ENCODE results near the gene PLA2G2C. TPM values are rescaled to one million over a fixed set of nuclear protein-coding genes. Genes with fewer than 3 reads are reported as not detected.

PLA2G2C gene
- total RNA-seq, 1 experiment from 2014 or later: not detected

- H3K27ac ChIP-seq (ENCODE audit: low read depth, low read length, poor library complexity, severe bottlenecking): no peak overlapping the region
- no peaks in the 10 kb centered on the region for H3K36me3 ChIP-seq (ENCODE audit: insufficient read depth, low read length, poor library complexity, severe bottlenecking)
- TF ChIP-seq CTCF (conservative IDR thresholded peaks at IDR 0.05; ENCODE audit: low read depth, low read length) (no peak), EZH2 (IDR thresholded peaks at IDR 0.05; ENCODE audit: borderline replicate concordance, low read depth, low read length, poor library complexity, severe bottlenecking) (no peak)
- ChIA-PET CTCF (no interaction called here), POLR2A (ENCODE audit: low non-redundant PET) (no interaction called here)
- H3K27me3 ChIP-seq (replicated peaks; ENCODE audit: insufficient read depth, low read depth, low read length, poor library complexity): peaks cover 18% of the 10 kb centered on the region
- H3K9me3 ChIP-seq (ENCODE audit: low read depth, low read length, poor library complexity, severe bottlenecking): no peaks in the 10 kb centered on the region
- intact Hi-C loops (cut with micrococcal nuclease; ENCODE audit: unreplicated experiment): no loop called here
- no TSS peak for BruUV-seq (replicated peaks)
- peak; percentile 18 for DNase-seq (ENCODE audit: low spot score)
- H3K4me1 ChIP-seq (ENCODE audit: insufficient read depth, low read length, poor library complexity, severe bottlenecking): no peaks in the 10 kb centered on the region
- no peak overlapping the region for H3K4me3 ChIP-seq (ENCODE audit: low read depth, low read length, poor library complexity, severe bottlenecking)
Measured at GRCh38 chr1:20166051-20166450, 20.3 kb downstream of the PLA2G2C start.

GRCh38 chr1:20165522-20165951, 20.8 kb downstream of the PLA2G2C start:
- Histone ChIP-seq H3K9me3 (ENCODE audit: low read depth, low read length, poor library complexity, severe bottlenecking) (peaks cover 5% of the 10 kb centered on the region), H3K27me3 (replicated peaks; ENCODE audit: insufficient read depth, low read depth, low read length, poor library complexity) (peaks cover 18% of the 10 kb centered on the region), H3K4me1 (ENCODE audit: insufficient read depth, low read length, poor library complexity, severe bottlenecking) (no peaks in the 10 kb centered on the region), H3K36me3 (ENCODE audit: insufficient read depth, low read length, poor library complexity, severe bottlenecking) (no peaks in the 10 kb centered on the region), H3K4me3 (ENCODE audit: low read depth, low read length, poor library complexity, severe bottlenecking) (no peak overlapping the region), H3K27ac (ENCODE audit: low read depth, low read length, poor library complexity, severe bottlenecking) (no peak overlapping the region)
- intact Hi-C loops (cut with micrococcal nuclease; ENCODE audit: unreplicated experiment): no loop called here
- DNase-seq (ENCODE audit: low spot score): peak; percentile 17
- peak; percentile 54 for TF ChIP-seq CTCF (conservative IDR thresholded peaks at IDR 0.05; ENCODE audit: low read depth, low read length)
- TF ChIP-seq EZH2 (IDR thresholded peaks at IDR 0.05; ENCODE audit: borderline replicate concordance, low read depth, low read length, poor library complexity, severe bottlenecking): no peak
- ChIA-PET CTCF (no interaction called here), POLR2A (ENCODE audit: low non-redundant PET) (no interaction called here)
- no TSS peak for BruUV-seq (replicated peaks)

GRCh38 chr1:20164694-20165202, 21.6 kb downstream of the PLA2G2C start:
- ChIA-PET POLR2A (ENCODE audit: low non-redundant PET) (no interaction called here), CTCF (no interaction called here)
- intact Hi-C loops (cut with micrococcal nuclease; ENCODE audit: unreplicated experiment): no loop called here

More at GRCh38 chr1:20164694-20165202, 21.6 kb downstream of the PLA2G2C start:
- Histone ChIP-seq H3K27ac (ENCODE audit: low read depth, low read length, poor library complexity, severe bottlenecking) (no peak overlapping the region), H3K4me1 (ENCODE audit: insufficient read depth, low read length, poor library complexity, severe bottlenecking) (no peaks in the 10 kb centered on the region), H3K27me3 (replicated peaks; ENCODE audit: insufficient read depth, low read depth, low read length, poor library complexity) (peaks cover 18% of the 10 kb centered on the region), H3K4me3 (ENCODE audit: low read depth, low read length, poor library complexity, severe bottlenecking) (no peak overlapping the region), H3K9me3 (ENCODE audit: low read depth, low read length, poor library complexity, severe bottlenecking) (peaks cover 13% of the 10 kb centered on the region), H3K36me3 (ENCODE audit: insufficient read depth, low read length, poor library complexity, severe bottlenecking) (no peaks in the 10 kb centered on the region)
- no TSS peak for BruUV-seq (replicated peaks)
- no peak for DNase-seq (ENCODE audit: low spot score)
- TF ChIP-seq CTCF (conservative IDR thresholded peaks at IDR 0.05; ENCODE audit: low read depth, low read length): no peak
- TF ChIP-seq EZH2 (IDR thresholded peaks at IDR 0.05; ENCODE audit: borderline replicate concordance, low read depth, low read length, poor library complexity, severe bottlenecking): no peak
